Measurements from ENCODE around the gene TMEM108.

The TMEM108 gene

DNA sequence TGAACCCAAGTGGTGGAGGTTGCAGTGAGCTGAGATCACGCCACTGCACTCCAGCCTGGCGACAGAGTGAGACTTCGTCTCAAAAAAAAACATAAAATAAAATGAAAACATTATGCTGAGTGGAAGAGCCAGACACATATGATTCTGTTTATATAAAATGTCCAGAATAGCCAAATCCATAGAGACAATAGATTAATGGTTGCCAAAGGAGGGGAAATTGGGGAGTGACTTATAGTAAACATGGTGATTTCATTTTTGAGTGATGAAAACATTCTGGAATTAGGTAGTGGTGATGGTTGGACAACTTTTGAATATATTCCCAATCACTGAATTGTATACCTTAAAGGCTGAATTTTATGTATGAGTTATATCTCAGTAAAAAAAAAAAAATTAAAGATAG is 189.6 kb downstream of the TMEM108 start:
- no peak for DNase-seq (ENCODE audit: low read depth in 2 of 2)

DNA sequence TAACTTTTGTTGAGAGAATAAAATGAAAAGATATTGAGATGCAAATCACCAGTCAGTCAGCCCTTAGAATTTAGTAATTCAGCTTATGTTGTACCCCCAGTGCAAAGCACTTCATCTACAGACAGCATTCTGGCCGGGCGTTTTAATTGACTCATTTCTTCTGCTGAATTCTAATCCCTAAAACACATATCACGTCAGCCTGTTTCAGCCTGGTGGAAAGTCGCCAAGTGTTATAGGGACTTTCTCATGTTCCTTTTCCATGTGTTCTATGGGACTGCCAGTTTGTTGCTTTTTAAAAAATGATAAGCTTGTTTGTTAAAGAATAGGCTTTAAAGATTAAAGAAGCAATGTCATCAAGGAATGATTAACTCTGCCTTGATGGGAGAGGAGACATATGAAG is 192.0 kb downstream of the TMEM108 start:
- DNase-seq (ENCODE audit: low read depth in 2 of 2): no peak

DNA sequence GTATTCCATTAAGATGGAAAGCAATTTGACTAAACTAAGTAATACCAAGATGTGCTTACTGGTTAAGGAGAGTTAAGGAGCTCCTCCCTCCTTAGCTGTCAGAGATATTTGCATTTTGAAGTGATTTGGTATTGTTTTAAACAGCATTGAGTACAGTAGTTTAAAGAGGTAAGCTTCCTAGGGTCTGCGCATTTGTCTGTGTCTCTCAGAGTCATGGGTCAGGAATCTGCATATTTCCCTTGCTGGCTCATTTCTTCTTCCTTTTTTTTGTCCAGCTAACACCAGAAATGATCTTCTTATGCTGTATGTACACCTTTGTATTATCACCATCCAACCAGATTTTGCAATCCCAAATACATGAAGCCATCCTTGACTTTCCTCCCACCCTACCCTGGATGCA is 198.7 kb downstream of the TMEM108 start:
- DNase-seq (ENCODE audit: low read depth in 2 of 2): no peak

DNA sequence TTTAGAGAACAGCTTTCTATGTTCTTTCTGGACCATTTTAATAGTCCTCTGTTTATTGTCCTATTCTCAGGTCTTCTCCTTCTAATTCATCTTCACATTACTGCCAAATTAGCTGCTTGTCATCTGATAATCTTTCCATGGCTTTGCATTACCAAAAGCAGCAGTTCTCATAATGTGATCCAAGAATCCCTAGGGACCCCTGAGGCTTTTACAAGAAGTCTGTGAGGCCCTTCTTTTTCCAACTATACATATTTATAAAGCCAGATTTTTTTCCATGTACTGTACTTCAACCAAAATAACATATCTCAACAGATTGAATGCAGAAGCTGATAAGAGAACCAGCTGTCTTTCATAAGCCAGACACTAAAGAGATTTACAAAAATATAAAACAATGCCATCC is 199.2 kb downstream of the TMEM108 start:
- DNase-seq (ENCODE audit: low read depth in 2 of 2): no peak

DNA sequence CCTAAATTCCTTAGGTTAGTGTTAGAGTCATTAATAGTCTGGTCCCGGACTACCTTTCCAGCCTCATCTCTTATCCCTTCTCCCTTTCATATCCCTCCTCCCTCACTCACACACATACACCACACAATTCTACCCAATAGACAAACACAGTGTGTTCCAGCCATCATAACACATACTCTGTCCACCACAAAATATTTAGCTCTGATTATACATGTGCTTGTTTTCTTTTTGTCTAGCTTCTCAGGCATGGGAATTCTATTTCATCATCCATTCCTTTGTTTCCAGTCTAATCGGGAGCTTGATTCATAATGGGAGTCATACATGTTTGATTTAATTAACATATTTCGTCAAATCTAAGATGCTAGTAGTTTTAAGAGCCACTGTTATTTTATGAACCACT is 199.8 kb downstream of the TMEM108 start:
- no peak for DNase-seq (ENCODE audit: low read depth in 2 of 2)

DNA sequence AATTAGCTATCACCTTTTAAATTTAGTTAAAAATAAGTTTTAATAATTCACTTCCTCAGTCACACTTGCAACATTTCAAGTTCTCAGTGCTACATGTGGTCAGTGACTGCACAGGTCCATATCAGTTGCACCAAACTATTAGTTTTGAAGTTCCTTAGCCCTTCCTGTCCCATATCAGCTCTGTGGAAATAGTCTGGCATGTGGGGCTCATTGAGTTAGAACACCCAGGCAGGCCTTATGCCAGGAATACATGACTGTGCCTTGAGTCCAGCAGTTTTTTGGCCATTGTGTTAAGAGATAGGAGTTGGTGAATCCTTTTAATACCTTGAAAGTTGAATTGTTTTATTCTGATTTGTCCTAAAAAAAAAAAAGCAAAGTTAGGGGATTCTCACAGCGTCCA is 207.9 kb downstream of the TMEM108 start:
- no peak for DNase-seq (ENCODE audit: low read depth in 2 of 2)

DNA sequence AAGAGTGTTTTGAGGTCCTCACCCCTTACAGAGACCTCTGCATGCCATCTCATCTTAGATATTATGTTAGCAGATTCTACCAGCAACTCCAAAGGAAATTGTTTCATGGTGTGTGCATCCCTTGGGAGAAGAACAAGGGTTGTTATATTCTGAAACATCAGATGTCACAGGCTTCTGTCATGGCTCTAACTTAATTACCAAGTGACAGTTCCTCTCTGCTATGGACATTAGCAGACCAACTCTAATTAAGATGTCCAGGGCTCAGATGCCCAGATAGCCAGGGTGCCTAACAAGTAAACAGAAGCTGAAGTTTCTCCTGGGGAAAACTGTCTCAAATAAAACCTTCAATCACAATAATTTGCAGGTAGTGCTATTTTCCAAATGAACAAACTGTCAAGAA is 208.6 kb downstream of the TMEM108 start:
- no peak for DNase-seq (ENCODE audit: low read depth in 2 of 2)

DNA sequence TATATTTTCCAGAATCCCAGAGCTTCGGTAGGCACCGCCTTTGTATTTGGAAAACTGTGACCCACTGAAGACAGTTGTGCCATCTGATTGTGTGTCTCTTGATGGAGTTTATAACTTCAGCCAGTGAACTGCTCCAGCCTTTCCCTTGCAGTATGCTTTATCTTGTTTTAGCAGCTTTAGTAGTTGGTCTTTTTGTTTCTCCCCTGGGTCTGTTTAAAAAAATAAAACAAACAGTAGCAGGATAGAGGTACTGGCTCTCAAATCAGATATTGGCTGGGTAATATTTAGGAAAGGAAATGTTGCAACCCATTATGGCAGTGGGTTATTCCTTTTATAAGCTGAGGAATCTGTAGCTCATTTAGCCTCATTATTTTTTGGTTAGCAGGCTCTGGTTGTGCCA is 210.2 kb downstream of the TMEM108 start:
- no peak for DNase-seq (ENCODE audit: low read depth in 2 of 2)

DNA sequence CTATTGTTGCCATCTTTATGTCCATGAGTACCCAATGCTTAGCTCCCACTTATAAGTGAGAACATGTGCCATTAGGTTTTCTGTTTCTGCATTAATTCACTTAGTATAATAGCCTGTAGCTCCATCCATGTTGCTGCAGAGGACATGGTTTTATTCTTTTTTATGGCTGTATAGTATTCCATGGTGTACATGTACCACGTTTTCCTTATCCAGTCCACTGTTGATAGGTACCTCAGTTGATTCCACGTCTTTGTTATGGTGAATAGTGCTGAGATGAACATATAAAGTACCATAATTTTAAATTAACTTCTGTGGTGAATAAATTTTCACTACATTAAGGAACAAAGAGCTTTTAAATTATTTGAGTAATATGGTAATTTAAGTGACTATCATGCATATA is 211.3 kb downstream of the TMEM108 start:
- DNase-seq (ENCODE audit: low read depth in 2 of 2): no peak

DNA sequence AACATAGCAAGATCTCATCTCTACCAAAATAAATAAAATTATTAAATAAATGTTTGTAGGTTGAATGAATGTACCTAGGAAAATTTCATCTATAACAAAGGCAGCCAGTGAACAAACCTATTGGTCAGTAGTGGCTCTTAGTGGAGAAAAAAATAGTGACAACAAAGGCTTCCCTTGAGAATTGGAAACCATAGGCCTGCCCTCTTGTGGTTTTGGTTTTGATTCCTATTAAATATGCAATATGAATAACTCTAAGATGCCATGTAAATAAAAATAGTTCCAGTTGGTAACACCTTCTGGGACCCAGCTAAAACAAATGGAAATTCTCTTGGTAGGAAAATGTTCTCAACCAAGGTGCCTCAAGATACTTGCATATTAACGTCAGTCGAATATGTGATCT is 216.0 kb downstream of the TMEM108 start:
- DNase-seq (ENCODE audit: low read depth in 2 of 2): no peak

DNA sequence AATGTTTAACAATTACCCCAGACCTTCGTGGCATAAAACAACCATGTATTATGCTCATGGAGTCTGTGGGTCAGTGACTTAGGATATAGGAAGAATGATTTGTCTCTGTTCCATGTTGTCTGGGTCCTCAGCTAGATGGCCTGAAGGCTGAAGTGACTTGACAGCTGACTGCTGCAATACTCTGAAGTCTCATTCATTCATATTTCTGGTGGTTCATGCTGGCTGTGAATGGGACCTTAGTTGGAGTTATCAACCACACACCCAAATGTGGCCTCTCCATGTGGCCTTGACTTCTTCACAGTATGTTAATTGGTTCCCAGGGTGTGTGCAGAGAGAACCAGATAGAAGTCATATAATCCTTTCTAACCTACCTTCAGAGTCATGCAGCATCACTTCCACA is 216.5 kb downstream of the TMEM108 start:
- DNase-seq (ENCODE audit: low read depth in 2 of 2): no peak

DNA sequence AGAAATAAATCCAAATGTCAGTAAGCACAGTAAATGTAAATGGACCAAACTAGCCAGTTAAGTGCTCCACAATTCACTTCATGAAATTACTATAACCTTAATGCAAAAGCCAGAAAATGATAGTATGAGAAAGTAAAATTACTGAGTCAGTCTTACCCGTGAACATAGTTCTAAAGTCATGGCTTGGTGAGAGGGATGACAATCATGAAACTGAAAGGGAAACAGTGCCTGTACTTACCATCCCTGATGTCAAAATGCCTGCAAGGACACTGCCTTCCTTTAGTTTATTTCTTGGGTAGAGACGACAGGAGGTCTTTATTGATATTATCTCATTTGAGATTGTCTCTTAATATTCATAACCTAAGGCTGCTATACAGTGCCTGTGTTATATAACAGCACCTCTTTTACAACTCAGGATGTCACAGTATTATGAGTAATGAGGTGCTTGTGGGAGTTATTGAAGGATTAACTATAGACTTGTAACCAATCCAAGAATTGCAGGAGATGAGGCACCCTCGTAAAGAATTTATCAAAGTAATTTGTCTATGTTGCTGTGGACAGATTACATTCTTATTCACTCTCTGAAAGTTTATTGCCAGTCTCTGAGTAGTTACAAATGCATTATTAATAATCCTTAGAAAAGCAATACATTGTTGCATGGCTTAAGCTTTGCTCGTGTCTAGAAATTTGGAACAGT is 218.7 kb downstream of the TMEM108 start:
- no peak for DNase-seq (ENCODE audit: low read depth in 2 of 2)

DNA sequence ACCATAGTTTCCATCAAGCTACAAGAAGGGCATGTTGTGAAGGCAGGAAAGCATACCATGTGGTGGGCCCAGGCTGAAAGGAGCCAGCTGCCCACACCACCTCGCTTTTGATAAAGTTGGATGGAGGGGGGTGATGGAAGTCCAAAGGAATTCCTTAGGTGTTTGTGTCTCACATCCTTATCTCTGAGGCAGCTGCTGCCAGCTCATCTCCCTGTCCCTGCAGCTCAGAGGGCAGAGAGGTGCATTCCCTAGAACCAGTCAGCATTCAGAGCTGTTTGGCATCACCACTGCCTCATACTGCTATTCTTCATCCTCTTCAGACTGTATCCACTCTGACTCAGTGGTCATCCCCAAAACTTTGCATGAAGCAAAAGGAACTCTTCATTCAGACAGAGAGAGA is 220.2 kb downstream of the TMEM108 start:
- DNase-seq (ENCODE audit: low read depth in 2 of 2): no peak

DNA sequence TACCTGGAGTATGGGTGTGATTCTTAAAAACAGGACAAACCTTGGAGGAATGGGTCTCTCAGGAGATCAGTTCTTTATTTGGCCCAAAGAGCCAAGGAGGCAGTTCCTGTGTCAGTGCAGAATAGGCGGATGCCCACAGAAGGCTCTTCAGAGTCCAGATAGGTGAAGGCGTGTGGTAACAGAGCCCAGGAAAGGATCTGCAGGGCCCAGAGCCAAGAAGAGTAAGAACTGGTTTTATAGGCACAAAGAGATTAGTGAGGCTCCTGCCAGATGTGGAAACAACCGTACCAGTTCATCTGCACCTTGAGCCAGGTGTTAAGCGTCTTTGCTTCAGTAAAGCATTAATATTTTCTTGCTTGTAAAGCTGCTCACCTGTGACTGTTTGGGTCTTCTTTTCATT is 221.6 kb downstream of the TMEM108 start:
- no peak for DNase-seq (ENCODE audit: low read depth in 2 of 2)

DNA sequence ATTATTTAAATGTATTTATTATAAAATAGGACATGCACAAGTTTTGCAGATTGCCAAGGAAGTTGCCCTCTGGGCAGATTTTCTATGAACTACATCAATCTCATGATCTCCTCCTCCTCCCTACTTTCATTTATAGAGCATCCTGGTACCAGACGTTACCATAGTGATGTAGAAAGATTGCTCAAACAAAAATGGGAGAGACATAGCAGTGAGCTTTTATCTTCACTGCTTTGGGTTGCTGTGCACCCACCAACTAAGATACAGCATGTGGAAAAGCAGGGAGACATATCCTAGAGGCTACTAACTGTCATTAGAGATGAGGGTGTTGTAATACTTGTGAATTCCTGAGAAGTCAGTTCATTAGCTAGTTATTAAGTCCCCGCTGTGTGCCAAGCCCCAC is 224.1 kb downstream of the TMEM108 start:
- DNase-seq (ENCODE audit: low read depth in 2 of 2): no peak

DNA sequence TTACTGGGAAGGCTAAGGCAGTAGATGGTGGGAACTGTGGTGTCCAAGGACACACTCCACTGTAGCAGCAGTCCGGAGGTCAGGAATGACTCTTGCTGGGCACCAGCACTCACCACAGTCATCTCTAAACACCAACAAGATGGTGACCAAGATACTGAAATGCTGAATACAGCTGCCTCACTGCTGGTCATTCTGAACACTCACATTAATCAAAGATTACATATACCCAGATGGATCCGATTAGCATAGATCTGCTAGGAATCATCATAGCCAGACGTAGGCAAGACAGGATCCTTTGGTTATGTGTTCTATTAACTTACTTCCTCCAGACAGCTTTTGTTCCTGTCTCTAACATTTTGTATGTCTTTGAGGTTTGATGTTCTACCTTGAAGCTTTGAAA is 226.7 kb downstream of the TMEM108 start:
- no peak for DNase-seq (ENCODE audit: low read depth in 2 of 2)

DNA sequence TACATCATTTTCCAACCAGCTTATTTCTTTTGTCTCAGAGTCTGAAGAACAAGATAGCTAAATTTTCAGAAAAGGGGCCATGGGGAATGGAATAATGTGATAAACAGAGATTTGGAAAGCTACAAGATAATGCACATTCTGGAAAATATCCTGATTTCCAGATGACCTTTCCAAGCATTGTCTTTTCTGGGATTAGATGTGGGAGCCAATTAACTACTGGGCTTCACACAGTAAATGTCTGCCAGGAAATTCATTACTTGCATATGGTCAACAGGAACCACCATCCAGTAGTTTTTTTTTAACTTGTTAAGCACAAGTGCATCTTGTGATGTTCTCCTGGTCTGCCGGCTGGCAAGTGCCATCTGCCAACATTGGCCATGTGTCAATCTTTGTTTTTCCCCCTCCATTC is 230.5 kb downstream of the TMEM108 start:
- no peak for DNase-seq (ENCODE audit: low read depth in 2 of 2)

DNA sequence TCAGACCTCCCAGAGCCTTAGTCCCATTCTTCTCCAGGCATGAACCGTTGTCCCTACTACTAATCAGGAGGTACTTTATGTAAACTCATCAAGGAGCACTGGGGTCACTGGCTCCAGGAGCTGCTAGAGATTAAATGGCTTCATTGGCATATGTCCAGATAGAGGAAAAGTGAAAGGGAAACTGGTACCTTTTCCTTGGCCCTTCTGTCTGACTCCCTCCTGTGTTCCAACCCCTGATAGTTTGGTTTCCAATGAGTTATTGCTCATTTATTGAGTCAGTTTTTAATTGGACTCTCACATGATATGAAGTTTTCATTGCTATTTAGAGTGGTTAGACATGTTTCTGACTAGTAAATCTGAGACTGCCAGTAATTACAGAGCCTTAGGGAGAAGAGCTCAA is 231.2 kb downstream of the TMEM108 start:
- no peak for DNase-seq (ENCODE audit: low read depth in 2 of 2)

DNA sequence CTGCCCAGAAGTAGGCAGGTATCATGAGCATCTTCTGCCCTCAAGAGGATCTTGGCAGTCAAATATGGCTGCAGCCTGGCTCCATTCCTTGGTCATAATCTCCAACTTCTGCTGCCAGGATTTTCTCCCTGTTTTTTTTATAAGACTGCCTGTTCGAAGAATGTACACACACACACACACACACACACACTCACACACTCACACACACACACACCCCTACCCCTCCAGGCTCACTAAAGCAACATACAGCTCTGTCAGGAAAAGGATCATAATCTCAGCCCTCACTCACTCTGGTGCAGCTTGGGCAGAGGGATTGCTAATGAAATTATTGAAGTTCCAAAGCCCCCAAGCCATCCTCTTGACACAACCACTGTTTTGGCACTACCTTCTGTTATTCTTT is 232.4 kb downstream of the TMEM108 start:
- no peak for DNase-seq (ENCODE audit: low read depth in 2 of 2)

DNA sequence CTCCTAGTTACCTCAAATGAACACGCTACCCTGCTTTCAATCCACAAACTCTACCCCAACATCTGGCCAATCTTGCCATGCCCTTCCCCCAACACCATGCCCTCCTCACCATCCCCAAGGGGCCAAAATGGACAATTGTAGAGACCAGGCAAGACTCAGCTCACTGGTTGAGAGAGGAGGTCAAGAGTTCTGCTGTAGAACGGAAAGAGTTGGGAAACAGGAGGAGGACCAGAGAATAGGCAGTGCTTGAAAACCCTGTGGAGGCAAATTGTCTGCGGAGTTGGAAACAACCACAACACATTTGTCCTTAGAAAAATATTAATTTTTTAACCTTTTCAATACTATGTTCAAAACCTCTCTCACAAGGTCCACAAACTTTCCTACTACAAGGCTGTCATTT is 232.9 kb downstream of the TMEM108 start:
- DNase-seq (ENCODE audit: low read depth in 2 of 2): no peak

DNA sequence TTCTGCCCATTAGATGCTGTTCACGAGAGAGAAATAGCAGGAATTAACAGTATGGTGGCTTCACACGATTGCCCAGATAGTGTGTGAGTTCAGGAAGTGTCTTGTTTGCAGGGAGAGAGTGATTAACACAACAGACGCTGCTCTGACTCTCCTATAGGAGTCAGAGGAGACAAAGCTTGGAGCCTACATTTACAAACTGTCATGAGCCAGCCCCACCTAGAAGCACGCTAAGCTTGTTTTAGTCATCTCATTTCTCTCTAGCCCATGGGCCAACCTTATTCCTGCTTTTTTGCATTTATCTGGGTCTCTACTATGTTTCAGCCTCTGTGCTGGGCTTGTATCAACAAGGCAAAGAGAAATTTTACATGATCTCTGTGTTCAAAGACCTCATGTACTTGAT is 233.3 kb downstream of the TMEM108 start:
- DNase-seq (ENCODE audit: low read depth in 2 of 2): no peak

DNA sequence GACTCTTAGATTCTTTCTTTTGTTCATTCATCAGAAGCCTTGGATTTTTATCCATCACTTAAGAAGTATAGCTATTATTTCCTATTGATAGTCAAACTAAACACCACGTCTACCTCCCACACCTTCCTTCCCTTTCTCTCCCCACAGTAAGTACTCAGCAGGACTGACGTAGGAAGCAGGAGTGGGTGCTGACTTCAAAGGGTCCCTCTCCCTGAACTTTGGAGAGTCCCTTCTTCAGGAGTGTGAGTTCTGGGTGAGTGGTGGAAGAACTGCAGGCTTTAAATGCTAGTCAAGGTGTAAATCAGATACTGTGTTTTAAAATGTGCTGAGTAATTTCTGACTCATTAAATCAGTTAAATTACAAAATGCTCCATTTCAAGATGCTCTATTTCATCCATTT is 235.2 kb downstream of the TMEM108 start:
- no peak for DNase-seq (ENCODE audit: low read depth in 2 of 2)

DNA sequence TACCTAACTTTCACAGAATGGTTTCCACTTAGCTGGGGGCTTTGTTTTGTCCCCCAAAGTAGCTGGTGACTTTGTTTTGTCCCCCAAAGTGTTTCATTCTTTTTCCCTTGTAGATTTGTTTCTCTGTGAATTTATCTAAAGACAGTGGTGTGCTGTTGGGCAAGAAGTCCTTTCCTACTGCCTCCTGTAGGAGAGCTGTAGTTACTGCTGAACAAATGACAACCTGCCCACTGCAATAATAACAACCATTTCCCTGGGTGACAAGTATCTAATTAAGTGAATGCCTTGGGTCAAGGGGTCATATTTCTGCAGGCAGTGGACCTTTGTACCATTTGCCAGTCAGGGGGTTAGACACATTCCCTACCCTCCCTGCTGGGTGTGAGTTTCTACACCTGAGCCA is 236.3 kb downstream of the TMEM108 start:
- no peak for DNase-seq (ENCODE audit: low read depth in 2 of 2)

DNA sequence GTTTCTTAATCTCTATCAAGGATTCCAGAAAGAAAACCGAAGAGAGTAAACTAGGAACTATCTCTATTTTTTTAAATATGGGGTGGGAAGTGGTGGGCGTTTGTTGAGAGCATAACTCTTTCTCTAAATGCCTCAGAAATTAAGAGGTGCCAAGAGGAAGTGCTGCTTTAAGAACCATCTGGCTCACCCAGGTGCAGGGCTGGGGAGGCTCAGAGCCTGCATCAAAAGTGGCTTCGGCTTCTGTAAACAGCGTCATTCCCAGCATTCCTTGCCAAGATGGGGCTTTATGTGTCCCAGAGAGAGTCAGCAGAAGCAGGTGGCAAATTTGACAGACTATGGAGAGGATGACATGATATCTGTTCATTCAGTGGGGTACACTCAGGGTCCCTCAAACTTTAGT is 238.4 kb downstream of the TMEM108 start:
- no peak for DNase-seq (ENCODE audit: low read depth in 2 of 2)

DNA sequence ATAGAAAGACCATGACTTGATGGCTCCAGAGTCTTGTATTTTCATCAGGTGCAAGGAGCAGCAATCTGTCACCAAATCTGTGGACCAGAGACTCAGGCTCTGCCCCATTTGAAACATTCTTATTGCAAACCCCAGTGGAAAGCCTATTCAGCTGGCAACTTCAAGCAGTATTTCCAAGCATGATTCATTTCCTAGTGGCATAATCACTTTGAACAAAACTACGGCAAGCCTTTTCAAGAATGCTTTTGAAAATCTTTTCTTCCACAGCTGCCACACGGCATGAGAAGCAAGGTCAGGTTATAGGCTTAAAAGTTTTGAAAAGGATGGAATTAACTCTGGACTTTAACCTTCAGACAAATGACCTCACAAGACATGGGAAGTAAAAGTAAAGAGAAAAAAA is 239.6 kb downstream of the TMEM108 start:
- no peak for DNase-seq (ENCODE audit: low read depth in 2 of 2)
